ENCODE measurements around the gene RALGAPA1.

Gene RALGAPA1

DNA sequence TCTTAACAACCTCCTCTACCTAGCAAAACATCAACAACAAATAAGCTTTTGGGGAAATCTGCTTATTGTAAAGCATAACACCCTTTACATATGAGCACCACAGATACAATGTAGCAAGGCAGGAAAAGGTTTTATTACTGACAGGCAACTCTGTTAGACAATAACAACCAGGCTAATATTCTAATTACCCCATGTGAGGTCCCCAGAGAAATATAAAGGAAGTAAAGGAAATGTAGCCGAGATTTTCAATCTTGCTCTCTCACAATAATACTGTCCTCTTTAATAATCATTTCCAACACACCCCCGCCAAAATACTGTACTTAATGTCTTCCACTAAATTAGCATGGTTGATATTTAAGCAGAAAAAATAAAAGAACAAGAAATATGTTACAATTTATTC is 289.1 kb downstream of the RALGAPA1 start:
- TF ChIP-seq, protein P1, sequence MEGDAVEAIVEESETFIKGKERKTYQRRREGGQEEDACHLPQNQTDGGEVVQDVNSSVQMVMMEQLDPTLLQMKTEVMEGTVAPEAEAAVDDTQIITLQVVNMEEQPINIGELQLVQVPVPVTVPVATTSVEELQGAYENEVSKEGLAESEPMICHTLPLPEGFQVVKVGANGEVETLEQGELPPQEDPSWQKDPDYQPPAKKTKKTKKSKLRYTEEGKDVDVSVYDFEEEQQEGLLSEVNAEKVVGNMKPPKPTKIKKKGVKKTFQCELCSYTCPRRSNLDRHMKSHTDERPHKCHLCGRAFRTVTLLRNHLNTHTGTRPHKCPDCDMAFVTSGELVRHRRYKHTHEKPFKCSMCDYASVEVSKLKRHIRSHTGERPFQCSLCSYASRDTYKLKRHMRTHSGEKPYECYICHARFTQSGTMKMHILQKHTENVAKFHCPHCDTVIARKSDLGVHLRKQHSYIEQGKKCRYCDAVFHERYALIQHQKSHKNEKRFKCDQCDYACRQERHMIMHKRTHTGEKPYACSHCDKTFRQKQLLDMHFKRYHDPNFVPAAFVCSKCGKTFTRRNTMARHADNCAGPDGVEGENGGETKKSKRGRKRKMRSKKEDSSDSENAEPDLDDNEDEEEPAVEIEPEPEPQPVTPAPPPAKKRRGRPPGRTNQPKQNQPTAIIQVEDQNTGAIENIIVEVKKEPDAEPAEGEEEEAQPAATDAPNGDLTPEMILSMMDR (IDR thresholded peaks at IDR 0.05): no peak
- Histone ChIP-seq H3K4me3 (no peak overlapping the region), H3K4me1 (no peaks in the 10 kb centered on the region), H3K27me3 (no peaks in the 10 kb centered on the region), H3K36me3 (no peaks in the 10 kb centered on the region), H3K27ac (no peak overlapping the region), H3K9me3 (no peaks in the 10 kb centered on the region)
- DNase-seq: no peak
- intact Hi-C loops (cut with DNase I; ENCODE audit: low total_unique reads): no loop called here

GRCh38 chr14:35515916-35516315 is 293.2 kb downstream of the RALGAPA1 start:
- Histone ChIP-seq H3K9me3 (no peaks in the 10 kb centered on the region), H3K27me3 (no peaks in the 10 kb centered on the region), H3K36me3 (no peaks in the 10 kb centered on the region), H3K27ac (no peak overlapping the region), H3K4me1 (no peaks in the 10 kb centered on the region), H3K4me3 (no peak overlapping the region)
- intact Hi-C loops (cut with DNase I; ENCODE audit: low total_unique reads): no loop called here
- TF ChIP-seq, protein P1 (IDR thresholded peaks at IDR 0.05): no peak
- no peak for DNase-seq

GRCh38 chr14:35512765-35513164 is 296.3 kb downstream of the RALGAPA1 start:
- Histone ChIP-seq H3K9me3 (no peaks in the 10 kb centered on the region), H3K36me3 (no peaks in the 10 kb centered on the region), H3K4me3 (no peak overlapping the region), H3K27me3 (no peaks in the 10 kb centered on the region), H3K4me1 (no peaks in the 10 kb centered on the region), H3K27ac (no peak overlapping the region)
- intact Hi-C loops (cut with DNase I; ENCODE audit: low total_unique reads): no loop called here
- TF ChIP-seq, protein P1 (IDR thresholded peaks at IDR 0.05): no peak
- no peak for DNase-seq

DNA sequence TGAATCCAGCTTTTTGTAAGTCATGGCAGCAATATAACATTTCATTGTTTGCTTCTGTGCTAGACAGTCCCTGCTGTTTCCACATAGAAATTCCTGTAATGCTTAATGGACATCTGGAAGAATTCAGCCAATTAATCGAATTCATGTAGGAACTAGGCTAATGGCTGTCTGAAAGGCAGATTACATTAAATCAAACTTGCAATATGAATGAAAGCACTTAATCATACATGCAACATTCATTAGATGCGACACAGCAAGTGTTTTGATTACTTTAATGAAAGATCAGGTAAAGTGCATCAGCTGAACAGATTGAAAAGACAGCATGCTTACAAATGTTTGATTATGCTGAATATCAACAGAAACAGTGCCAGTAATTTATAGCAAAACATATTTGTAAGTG is 299.2 kb downstream of the RALGAPA1 start:
- intact Hi-C loops (cut with DNase I; ENCODE audit: low total_unique reads): no loop called here
- Histone ChIP-seq H3K36me3 (no peaks in the 10 kb centered on the region), H3K27ac (no peak overlapping the region), H3K27me3 (no peaks in the 10 kb centered on the region), H3K9me3 (no peaks in the 10 kb centered on the region), H3K4me3 (no peak overlapping the region), H3K4me1 (no peaks in the 10 kb centered on the region)
- TF ChIP-seq, protein P1 (IDR thresholded peaks at IDR 0.05): no peak
- no peak for DNase-seq

GRCh38 chr14:35506927-35507326 is 302.2 kb downstream of the RALGAPA1 start:
- TF ChIP-seq, protein P1 (IDR thresholded peaks at IDR 0.05): no peak
- intact Hi-C loops (cut with DNase I; ENCODE audit: low total_unique reads): no loop called here
- Histone ChIP-seq H3K27me3 (no peaks in the 10 kb centered on the region), H3K4me3 (no peak overlapping the region), H3K4me1 (no peaks in the 10 kb centered on the region), H3K27ac (no peak overlapping the region), H3K9me3 (no peaks in the 10 kb centered on the region), H3K36me3 (no peaks in the 10 kb centered on the region)
- no peak for DNase-seq

- no peaks in the 10 kb centered on the region for H3K4me1 ChIP-seq
- intact Hi-C loops (cut with DNase I; ENCODE audit: low total_unique reads): no loop called here
- no peak for DNase-seq
- H3K4me3 ChIP-seq: no peak overlapping the region
- no peaks in the 10 kb centered on the region for H3K36me3 ChIP-seq
- H3K27ac ChIP-seq: no peak overlapping the region
- H3K9me3 ChIP-seq: no peaks in the 10 kb centered on the region
- TF ChIP-seq, protein P1 (IDR thresholded peaks at IDR 0.05): no peak
- no peaks in the 10 kb centered on the region for H3K27me3 ChIP-seq
Observed at GRCh38 chr14:35506461-35506860, 302.6 kb downstream of the RALGAPA1 start.

Data from tibial artery (tissue), 4 donors.